GM19324 (cell line): Measurements from ENCODE around the gene PSMC3IP.
A peak's percentile ranks its signal among the peaks of the same experiment; 100 is the strongest.

Experiments
- ATAC-seq: cut with Tn5 transposase; IDR thresholded peaks from one replicate; pipeline ENCODE4 v1.9.1; 2021; ENCODE audit warnings: mild to moderate bottlenecking, moderate library complexity; ENCODE audit not compliant: unreplicated experiment, low FRiP score

Gene PSMC3IP

DNA sequence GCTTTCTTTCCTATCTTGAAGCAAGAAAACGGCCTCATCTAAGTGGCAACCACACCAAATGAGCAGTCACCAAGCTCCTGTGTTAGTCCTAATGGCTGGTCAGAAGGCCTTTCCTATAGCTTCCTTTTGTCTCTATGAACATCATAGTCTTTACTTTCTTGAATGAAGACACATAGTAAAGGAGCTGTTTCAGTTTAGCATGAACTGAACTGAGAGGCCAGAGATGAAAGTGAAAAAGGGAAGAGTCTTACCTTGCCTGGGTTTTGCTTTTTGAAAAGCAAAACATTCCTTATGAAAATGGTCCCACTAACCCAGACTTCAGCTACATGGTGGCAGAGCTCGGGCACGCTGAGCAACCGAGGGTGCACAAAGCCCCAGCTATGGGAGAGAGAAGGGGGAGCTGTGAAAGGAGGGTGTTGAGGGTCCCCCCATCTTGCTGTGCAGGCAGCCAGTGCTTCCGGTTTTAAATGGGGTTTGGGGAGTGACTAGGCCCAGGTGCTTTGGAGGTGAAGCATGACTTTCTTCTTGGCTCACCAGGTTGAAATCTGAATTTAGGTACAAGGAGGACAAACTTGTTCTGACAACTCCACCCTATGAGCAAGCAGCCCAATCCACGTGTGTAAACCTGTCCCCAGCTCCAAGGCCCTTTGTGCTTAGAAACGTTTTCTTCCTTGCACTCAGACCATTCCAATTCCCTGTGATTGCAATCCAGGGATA is 9.1 kb upstream of the PSMC3IP start:
- ATAC-seq, result no peak

GRCh38 chr17:42585353-42585752 is 7.8 kb upstream of the PSMC3IP start:
- ATAC-seq, result no peak

GRCh38 chr17:42584880-42585279 is 7.4 kb upstream of the PSMC3IP start:
- no peak for ATAC-seq

DNA sequence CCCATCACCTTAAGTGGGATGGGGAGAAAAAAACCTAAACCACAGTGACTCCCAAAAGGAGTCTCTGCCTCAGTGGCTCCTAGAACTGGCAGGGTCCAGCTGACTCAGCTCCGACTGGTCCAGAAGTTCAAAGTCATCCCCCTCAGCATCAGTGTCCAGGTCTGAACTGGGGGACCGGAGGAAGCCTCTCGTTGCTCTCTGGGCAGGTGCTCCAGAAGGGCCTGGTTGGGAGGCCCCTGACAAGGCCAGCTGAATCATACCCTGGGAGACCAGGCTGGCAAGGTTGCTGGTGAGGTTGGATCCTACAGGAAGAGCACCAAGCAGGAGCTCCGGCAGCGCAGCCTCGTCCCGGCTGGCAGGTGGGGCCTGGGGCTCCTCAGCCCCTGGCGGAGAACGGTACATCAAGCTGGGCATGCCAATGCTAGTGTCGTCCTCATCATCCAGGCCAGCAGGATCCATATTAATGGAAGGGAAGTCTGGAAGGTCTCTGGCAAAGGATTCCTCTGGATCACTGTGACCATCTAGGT is 4.3 kb upstream of the PSMC3IP start:
- no peak for ATAC-seq

DNA sequence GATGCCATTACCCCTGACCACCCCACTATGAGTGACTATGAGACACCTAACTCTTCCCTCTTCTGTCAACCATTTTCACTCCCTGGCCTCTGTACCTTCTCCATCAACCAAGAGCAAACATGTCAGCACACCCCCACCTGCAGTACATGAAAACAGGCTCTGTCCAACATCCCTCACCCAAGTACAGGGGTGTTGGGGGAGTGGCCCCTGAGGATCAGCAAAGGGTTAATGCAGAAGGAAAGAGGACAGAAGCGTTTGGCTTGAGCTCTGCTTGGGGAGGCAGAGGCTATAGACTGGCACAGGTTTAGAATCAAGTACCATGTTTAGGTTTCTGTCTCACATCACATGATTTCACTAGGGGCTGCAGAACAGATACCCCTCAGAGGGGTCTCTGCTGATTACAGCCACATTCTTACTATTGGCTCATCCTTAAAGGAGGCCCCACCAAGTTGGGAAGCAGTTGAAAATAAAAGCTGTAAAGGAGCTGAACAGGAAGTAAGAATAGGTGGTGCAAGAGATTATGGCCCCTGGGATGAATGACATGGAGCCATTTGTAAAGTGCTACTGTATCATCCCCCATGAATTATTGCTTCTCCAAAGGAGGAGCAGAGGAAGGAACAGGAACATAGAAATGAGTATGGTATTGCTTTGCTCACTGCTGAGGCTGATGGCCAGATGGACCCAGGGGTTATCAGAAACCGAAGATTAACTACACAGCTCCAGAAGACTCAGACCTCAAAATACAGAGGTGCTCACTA is 2.4 kb upstream of the PSMC3IP start:
- ATAC-seq, result no peak

DNA sequence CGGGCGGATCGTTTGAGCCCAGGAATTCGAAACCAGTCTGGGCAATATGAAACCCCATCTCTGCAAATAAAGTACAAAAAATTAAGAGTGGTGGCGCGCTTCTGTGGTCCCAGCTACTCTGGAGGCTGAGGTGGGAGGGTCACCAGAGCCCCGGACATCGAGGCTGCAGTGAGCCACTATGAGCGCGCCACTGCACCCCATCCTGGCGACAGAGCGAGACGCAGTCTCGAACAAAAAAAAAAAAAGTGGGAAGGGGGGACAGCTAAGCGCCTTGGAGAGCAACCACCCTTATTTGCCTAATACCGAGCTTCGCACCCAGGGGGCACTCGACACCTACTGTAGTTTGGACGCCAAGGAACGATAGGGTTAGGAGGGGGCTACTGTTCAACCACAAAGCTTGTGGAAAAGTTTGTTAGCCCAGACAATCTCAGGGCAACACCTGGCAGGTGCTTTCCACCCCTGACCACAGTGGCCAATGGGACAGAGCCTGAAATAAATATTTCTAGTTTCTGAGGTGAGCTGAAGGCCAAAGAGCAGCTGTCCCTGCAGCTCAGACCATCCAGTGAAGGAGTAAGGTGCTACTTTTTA is 847 bp upstream of the PSMC3IP start:
- peak; percentile 54 for ATAC-seq

- no peak for ATAC-seq
Observed at GRCh38 chr17:42577140-42577531, 393 bp downstream of the PSMC3IP start.

DNA sequence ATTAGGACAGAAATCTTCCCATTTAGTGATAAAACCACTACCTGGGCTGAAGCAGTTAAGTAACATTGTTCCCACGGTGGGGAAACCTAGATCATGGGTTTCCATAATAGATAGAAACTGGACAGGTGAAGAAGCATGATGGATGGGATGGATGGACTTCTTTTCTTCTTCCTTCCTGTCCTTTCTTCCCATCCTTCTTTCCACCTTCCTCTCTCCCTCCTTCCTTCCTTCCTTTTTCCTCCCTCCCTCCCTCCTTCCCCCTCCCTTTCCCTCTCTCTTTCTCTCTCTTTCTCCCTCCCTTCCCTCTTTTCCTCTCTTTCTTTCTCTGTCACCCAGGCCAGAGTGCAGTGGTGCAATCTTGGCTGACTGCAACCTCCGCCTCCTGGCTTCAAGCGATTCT is 3.1 kb downstream of the PSMC3IP start:
- no peak for ATAC-seq

DNA sequence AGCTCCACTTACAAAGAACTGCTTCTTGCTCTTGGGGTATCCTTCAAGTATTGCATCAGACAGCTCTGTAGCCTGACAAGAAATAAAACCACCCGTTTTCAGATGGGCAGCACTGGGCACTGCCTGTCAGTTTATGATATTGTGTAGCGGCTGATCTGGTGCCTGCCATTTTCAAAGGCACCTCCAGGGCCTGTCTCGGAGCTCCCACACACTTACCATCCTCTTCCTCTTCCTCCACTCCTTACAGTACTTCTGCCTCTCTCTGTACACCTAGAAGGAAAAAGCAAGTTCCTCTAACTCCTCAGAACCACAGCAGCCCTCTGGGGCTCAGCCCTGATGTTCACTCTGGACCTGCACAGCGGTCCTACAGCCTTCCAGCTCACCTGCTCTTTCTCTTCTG is 4.4 kb downstream of the PSMC3IP start:
- no peak for ATAC-seq

DNA sequence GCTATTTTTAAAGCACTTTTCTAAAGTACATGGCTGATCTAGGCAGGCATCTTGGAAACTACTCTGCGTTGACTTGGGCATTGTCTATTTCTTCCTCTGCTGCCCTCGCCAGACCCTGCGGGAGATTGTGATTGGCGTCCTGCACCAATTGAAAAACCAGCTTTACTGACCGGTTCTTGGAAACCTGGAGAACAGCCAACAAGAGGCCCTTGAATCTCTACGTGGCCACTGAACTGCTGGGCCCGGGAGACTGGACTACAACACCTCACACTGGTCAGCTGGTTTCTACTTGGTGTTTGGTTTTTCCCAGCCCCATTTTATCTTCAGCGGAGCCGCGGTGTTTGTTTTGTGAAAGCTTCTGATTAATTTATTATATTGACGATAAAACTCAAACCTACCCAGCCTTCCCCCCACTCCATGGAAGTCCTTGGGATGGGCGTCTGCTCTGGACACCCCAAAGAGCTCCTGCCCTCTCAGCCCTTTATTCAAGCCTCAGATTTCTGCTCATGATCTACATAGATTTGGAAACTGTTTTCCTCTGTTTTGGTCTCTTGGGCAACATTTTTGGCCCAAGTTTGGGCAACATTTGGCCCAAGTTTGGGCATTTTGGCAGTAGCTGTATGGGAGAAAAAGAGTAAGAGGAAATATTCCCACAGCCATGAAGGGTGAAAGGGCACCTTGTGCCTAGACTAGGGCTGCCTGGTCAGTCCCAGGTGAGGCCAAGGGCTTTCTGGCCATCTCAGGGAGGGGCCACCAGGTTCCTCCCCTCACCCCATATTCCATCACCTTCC is 5.9 kb downstream of the PSMC3IP start:
- no peak for ATAC-seq

DNA sequence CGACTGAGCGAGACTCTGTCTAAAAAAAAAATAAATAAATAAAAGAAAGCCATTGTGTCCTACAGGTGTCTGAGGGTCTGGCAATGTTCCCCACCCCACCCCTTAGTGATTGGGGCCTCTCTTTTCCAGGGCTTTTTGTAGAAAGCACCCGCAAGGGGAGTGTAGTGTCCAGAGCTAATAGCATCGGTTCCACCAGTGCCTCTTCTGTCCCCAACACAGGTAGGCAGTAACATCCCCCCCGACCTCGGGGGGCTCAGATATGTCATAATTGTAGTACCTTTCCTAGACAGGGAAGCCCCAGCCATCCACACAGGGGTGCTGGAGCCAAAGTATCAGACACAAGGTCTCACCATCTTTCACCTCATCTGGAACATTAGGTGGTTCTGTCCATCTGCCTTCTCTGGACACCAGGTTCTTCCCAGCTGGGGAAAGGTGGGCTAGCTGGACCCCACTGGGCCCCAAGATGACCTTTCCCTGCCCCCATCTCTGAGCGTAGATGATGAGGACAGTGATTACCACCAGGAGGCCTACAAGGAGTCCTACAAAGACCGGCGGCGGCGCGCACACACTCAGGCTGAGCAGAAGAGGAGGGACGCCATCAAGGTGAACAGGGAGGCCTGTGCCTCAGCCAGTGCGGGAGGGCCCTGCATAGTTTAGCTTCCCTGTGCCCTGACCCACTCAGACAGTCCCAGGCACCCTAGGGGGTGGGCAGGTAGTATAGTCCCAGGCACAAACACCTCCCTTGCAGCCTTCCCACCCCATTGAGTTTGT is 9.0 kb downstream of the PSMC3IP start:
- ATAC-seq, result no peak

- ATAC-seq, result peak; percentile 55
Observed at GRCh38 chr17:42566883-42567573, 10.5 kb downstream of the PSMC3IP start, which contains the start of gene MLX. MLX (plus strand) TSS chr17:42567100; CDS start chr17:42567125, 25 bp downstream.

GRCh38 chr17:42566215-42566882 is 11.2 kb downstream of the PSMC3IP start:
- ATAC-seq, result no peak

DNA sequence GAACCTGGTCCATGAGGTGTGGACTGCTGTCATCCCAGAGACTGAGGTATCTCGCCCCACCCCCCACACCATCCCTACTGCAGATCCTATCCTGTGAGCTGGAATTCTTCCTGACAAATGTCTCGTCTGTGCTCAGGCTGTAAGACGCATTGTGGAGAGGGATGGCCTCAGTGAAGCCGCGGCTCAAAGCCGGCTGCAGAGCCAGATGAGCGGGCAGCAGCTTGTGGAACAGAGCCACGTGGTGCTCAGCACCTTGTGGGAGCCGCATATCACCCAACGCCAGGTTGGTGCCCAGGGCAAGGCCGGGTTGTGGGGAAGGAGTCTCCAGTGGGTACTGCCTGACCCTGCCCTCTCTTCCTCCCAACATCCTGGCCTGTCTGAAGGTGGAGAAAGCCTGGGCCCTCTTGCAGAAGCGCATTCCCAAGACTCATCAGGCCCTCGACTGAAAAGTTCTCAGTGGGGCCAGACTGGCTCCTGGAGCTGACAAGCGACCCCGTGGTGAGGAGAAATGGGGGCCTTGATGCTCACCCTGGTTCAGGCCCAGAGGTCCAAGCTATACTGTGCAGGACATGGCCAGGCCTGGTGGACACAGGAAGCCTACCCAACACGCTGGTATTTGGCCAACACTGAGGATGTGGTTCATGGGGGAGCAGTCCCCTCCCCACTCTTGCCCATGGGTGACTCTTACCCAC is 11.9 kb downstream of the PSMC3IP start:
- ATAC-seq, result no peak

GRCh38 chr17:42564815-42565522 is 12.6 kb downstream of the PSMC3IP start:
- ATAC-seq, result no peak

GRCh38 chr17:42563950-42564349 is 13.6 kb downstream of the PSMC3IP start:
- ATAC-seq, result no peak

GRCh38 chr17:42563543-42563942 is 14.0 kb downstream of the PSMC3IP start:
- ATAC-seq, result no peak

DNA sequence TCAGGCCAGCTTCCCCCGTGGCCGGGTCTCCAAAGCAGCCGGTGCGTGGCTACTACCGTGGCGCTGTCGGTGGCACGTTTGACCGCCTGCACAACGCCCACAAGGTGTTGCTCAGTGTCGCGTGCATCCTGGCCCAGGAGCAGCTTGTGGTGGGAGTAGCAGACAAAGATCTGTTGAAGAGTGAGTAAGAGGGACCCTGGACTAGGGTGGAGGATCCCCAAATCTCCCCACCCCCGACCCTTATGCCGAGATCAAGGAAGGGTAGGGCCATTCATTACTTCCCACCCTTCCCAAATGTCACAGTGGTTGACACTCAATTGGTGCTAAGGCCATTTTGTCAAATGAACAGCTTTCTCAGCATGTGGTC is 14.4 kb downstream of the PSMC3IP start:
- ATAC-seq, result no peak
